ENCODE measurements around the gene ALPK3.

ALPK3 gene

DNA sequence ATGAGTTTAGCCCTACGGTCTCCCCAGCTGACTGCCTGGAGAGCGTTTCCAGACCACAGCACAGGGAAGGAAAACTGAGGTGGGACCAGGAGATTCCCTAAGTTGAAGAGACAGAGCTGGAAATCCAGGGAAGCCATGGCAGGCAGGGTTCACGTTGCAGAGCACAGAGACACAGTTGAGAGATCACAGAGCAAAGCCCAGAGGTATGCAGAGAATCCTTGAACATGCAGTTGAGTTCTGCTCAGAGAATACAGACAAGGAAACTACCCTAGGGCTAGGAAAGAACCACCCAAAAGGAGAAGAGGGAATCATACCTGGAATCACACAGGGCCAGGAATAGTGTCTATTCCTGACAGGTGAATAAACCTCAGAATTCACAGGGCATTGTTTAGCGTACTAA, 81.6 kb downstream of the ALPK3 start:
- no peak for DNase-seq

DNA sequence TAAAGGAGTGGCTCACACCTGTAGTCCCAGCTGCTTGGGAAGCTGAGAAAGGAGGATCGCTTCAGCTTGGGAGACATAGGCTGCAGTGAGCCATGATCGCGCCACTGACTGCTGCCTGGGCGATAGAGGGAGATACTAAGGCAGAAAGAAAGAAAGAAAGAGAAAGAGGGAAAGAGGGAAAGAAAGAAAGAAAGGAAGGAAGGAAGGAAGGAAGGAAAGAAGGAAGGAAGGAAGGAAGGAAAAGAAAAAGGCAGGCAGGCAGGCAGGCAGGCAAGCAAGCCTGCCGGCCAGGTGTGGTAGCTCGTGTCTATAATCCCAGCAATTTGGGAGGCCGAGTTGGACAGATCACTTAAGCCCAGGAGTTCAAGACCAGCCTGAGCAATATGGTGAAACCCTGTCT, 82.6 kb downstream of the ALPK3 start:
- no peak for DNase-seq

DNA sequence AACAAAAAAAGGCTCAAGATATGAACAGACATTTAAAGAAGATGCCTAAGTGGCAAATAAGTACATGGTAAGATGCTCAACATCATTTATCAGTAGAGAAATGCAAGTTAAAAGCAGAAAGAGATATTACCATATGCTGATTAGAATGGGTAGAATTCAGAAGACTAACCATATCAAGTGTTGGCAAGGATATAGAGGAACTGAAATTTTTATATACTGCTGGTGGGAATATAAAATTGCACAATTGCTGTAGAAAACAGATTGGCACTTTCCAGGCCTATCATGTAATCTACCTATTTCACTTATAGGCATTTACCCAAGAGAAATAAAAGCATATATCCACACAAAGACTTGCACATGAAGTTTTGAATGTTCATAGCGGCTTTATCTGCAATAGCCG, 84.4 kb downstream of the ALPK3 start:
- DNase-seq, result no peak

DNA sequence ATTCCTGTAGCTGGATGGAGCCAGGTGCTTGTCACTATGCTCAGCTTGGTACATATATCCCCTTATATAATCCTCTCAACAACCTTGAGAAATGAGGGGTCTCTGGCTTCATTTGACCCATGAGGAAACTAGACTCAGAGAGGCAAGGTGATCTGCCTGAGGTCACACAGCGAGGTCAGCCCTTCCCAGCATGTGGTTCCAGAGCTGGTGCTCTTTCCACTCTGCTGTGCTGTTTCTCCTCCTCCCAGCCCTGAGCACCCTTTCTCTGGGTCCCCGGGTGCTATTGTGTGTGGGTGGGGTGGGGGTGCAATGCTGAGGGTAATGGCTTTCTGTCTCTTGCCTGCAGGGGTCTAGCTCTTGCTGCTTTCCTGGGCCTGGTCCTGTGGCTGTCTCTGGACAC, 86.6 kb downstream of the ALPK3 start:
- DNase-seq, result no peak

DNA sequence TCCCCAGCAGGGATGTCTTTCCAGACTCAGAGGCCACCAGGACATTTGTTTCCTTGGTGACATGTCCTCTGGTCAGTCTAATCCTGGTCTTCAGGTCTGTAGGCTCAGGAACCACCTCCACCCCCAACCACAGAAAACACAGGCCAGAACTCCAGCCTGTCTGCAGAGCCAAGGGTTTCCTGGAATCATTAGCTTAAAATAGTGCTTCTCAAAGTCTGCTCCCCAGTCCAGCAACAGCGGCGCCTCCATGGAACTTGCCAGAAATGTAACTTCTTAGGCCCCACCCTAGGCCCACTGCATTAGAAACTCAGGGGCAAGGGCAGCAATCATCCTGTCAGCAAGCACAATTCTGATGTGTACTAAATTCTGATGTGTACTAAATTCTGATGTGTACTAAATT, 87.3 kb downstream of the ALPK3 start:
- no peak for DNase-seq

DNA sequence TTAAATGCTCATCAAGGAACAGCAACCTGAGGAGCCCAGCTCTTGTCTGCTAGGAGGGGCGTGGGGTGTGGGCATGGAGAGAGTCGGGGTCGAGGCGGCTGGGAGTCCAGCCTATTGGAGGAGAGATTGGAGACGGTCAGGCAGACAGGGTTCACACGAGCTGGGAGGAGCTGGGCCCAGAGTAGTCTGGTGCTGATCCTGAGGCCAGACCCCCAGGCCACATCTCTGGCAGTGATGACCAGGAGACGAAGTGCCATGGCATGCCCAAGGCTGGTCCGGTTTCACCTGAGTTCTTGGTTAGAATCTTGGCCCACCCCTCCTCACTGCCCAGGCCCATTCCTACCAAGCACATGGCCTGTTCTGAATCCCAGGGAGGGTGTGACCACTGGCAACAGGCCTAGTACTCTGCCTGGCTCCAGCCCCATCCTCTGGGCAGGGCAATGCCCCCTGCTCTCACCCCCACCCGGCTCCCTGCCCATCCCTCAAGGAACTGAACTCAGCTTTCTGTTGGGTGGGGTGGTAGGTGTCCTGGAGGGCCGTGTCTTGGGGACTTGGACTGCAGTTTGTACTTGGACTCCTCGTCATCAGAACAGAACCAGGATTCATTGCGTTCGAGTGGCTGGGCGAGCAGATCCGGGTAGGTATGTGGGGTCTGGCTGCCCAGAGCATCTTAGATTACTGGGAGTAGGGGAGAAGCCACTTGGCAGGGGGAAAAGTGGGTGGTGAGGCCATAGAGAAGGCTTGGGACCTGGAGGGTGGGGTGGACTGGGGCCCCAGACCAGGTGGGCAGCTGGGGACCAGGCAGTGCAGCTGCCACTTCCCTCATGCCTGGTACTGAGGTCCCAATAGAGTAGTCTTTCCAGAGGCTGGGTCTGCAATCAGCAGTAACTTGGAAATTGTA, 88.1 kb downstream of the ALPK3 start:
- DNase-seq, result no peak

DNA sequence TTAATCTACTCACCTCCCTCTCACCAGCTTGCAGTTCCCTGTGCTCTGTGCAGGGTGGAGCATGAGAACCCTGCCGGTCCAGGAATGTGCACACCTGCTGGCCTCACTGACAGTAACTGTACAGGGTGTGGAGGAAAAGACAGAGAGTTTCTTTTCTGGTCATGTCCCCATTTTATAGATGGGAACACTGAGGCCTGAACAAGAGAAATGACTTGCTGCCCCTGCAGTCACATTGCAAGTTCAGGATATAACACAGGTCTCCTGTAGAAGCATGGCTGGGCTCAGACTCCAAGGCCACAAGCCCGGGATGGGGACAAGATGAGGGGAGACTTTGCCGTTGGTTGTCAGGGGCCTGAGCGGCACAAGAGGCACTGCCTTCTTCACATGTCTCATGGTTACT, 90.6 kb downstream of the ALPK3 start:
- DNase-seq, result no peak

DNA sequence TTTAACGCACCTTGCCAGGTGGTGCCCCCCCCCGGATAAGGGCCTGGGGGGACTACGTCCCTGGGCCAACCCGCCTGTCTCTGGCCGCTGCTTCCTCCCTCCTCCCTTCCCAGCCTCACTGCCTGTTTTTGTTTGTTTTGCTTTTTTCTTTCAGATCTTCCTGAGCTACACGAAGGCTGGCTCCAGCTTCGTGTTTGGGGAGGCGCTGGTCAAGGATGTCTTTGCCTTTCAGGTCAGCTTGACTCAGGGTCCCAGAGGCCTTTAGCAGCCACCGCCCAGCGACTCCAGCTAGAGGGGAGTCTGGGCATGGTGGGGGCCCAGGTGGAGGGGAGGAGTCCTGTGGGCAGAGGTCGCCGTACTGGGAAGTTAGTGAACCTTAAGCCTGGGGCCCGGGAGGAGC, 91.4 kb downstream of the ALPK3 start:
- DNase-seq, result no peak

DNA sequence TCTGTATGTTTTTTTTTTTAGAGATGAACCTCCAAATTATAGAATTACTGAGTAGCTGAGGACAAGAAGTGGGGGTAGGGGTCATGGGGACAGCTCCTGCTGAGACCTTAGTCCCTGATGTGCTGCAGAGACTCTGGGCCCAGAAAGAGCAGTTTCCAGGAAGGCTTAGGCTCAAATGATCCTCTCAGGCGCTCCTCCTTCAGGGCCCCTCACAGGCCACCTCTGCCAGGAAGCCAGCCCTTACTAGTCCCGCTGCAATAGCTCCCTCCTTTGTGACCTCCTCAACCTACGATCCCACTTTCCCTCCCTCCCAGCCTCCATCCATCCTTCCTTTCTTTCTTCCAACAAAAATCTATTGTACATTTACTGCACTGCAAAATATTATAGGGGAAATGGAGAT, 91.9 kb downstream of the ALPK3 start:
- DNase-seq, result no peak

DNA sequence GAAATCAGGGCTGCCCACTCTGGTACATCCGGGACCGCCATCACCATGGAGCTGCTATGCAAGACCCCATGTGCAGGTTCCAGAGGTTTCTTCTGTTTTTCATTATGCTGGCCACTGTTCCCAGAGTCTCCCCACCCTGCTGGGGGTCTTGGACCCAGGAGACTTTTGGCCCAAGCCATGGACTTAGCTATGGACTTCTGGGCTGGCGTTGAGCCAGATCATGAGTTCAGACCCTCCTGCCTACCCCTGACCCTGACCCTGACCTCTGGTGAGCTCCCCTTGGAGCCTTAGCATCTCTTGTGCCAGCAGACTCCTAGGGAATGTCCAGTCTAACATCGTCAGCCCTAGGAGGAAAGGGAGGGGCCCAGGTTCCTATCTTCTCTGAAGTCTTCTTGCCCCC, 92.6 kb downstream of the ALPK3 start:
- no peak for DNase-seq

DNA sequence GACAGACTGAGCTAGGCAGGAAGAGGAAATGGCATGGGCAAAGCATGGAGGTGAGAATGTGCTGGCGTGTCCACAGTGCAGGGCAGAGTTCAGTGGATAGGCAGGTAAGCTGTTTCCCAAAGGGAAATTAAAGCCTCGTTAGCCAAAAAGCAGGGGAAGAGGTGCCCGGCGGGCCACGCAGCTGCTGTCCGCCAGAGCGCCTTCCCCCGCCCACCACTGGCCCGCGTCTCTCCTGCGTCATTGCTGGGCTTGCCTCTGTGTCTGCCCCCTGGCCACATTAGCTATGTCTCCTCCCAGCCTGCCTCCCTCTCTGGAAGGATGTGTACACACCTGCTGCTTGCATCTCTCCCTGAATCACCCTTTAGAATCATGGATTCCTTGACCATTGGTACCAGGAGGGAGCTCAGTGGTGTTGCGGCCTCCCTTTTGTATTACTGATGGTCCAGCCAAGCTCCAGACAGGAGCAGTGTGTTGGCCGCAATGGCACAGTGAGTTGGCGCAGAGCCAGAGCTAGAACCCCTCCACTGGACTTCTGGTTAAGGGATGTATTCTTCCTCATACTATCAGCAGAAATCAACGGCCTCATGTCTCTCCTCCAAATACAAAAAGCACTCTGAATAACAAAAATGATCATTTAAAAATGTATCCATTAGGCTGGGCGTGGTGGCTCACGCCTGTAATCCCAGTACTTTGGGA, 93.9 kb downstream of the ALPK3 start:
- DNase-seq, result no peak

DNA sequence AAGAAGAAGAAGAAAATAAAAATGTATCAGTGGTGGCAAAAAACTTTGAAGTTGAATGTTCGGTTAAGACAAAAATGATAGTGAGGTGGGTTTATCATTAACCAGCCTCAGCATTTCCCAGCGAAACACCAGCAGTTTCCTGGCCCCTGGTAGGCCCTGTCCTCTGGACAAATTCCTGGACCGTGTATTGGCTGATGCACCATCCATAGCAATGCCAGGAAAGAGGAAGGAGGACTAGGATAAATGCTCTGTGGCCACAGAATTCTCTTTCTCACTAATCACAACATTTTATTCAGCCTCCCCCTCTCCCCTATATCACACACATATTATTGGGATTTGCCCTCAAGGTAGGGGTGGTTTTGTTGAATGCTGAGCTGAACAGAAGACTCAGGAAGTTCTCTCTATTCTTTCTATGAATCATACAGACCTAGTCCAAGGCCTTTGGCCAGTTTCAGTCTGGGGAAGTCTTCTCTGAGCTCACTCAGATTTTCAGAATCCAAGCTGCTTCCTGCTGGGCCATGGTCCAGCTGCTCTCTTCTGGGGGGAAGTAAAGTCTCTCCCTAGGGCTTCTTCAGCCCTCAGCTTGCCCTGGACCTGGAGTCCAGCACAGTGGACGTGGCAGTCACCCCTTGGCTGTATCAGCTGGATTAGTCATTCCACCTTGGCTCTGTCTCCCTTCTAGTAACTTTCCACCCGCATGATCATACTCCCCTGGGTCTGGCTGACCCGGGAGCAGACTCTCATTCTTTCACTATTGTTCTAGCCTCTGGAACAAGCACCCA, 94.9 kb downstream of the ALPK3 start:
- no peak for DNase-seq

DNA sequence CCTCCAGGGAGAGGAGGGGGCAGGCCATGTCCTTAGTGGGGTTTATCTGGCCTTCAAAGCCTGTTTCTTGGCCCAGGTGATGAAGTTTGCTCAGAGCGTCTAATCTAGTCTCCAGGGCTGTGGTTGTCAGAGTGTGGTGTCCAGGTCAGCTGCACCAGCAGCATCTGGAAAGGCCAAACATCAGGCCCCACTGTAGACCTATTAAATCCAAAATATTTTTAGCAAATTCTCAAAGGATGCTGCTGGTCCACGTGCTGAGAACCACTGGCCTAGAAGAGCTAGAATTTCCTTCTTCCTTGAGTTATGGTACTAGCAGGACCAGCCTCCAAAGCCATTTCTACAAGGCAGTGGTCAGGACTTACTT, 96.2 kb downstream of the ALPK3 start:
- DNase-seq, result no peak

DNA sequence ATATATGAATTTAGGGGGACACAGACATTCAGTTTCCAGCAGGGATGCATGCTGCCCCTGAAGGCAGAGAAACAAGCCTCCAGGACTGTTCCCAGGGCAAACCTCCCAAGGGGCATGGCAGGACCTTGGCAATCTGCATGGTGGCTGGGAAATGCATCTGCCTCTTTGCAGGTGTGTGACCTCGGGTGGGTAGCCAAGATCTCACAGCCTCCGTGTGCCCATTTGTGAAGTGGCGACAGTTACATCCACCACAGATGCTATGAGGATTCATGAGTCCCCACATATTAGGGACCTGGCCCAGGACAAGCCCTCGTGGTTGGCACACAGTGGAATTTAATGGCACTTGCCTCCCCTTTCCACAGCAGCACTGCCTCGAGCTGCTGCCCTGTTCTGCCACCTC, 97.2 kb downstream of the ALPK3 start:
- no peak for DNase-seq

DNA sequence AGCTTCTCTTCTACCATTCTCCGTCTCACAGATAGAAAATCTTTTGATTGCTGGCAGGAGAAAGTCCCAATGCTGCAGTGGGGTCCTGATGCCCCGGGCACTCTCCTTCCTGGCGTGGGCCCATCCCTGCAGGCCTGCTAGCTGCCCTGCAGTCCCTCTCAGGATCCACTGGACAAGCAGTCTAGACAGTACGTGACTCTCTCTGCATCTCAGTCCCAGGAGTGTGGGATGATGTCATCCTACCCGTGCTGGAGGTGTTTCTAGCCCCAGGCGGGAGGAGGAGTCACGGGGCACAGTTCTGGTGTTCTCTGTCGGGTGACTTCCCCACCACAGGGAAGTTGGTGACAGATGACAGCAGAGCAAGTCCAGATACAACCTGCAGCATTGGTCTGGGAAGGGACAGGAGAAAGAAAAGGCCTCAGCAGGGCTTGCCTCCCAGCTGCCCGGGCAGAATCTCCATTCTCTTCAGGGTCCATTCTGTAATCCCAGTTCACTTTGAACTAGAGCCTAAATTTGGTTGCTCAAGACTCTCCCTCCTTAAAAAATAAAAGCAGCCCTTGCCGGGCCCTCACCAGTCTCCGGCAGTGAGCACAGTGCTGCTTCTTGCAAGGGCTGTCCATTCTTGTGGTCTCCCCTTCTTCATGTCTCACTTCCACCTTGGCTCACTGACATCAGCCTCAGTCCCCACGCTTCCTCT, 97.9 kb downstream of the ALPK3 start:
- DNase-seq, result no peak

DNA sequence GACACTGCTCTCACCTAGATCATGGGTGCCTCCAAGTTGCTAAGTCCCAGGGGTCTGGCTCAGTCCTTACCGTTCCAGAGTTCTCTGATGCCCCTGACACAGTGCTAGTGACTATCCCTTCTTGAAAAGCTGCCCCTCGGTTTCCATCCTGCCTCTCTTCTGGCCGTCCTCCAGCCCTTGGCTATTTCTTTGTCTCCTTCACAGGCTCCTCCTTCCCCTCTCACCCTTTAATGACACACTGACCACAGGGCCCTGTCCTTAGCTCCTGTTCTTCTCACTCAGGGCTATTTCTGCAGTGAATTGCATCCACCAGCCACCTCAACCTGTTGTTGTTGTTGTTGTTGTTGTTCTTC, 98.4 kb downstream of the ALPK3 start:
- no peak for DNase-seq

DNA sequence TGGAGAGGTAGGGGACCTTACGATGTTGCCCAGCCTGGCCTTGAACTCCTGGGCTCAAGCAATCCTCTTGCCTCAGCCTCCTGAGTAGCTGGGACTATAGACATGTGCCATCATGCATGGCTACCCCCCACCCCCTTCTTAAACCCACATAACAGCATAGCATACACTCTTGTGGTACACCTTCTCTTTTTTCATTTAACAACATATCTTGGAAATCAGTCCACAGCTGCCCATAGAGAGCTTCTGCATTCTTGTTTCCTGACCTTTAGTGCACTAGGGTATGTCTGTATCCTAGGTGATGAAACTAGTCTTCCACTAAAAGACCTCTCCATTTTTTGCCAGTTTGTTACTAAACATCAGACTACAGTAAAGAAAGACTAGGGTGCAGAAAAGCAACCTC, 100.3 kb downstream of the ALPK3 start:
- no peak for DNase-seq

DNA sequence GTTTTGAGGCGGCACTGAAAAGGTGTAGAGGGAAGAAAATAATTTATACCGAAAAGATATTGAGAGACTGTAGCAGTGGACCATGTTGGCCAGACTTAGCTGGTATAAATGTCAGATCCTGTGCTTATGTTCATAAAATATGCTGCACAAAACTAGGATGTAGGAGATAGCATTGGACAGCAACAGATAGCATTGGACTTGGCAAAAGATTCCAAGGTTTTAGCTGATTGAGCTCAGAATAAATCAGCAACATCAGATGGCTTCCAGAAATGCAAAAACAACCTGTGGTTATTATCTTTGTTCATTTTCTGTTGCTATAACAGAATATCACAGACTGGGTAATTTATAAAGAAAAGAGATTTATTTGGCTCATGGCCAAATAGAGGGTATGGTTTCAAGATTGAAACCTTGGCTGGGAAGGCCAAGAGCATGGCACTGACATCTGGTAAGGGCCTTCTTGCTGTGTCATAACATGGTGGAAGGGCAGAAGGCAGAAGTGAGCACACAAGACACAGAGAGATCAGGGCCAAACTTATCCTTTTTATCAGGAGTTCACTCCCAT, 102.0 kb downstream of the ALPK3 start:
- no peak for DNase-seq

DNA sequence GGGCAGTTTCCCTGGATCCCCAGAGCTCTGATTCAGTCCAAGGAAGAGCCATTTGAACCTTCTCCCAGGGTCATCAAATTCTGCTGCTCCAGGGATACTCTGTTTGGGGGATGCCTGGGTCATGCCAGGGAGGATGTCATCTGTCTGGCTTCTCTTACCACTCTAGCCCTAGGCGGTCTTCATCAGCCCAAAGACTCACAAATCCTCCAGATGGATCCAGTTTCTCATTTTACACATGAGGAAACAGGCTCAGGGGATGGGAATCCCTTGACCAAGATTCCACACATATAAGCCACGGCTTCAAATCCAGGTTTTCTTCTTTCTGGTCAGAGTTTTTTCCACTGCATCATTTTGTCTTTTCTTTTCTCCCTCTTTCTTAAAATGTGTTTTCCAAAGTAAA, 104.0 kb downstream of the ALPK3 start:
- DNase-seq, result no peak

DNA sequence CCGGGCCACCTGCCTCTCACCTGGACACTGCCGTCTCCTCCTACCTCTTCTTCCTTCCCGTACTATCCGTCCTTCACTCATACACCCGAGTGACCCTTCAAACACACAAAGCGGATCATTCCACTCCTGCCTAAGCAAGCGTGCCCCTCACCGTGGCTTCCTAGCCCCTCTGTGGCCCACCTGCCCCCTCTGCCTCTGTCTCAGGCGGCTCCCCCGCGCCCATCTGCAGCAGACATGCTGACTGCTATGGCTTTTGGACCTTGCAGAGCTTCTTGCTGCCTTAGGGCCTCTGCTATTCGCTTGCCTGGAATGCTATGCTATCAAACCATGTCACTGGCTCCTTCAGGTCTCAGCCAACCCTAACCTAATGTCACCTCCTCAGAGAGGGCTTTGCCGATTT, 105.4 kb downstream of the ALPK3 start:
- no peak for DNase-seq
